MV-4-11 (cell line): ENCODE results near the gene MAPK1IP1L.
A peak's percentile ranks its signal among the peaks of the same experiment; 100 is the strongest.
"Not testable (repeated sequence)": the region's sequence is repeated elsewhere in the genome, so short reads cannot be mapped to it uniquely, and the experiment has no call there.

Experiments used
- DNase-seq: peaks from one replicate; lab custom pipeline; 2025; lab: John Stamatoyannopoulos, UW

MAPK1IP1L gene

DNA sequence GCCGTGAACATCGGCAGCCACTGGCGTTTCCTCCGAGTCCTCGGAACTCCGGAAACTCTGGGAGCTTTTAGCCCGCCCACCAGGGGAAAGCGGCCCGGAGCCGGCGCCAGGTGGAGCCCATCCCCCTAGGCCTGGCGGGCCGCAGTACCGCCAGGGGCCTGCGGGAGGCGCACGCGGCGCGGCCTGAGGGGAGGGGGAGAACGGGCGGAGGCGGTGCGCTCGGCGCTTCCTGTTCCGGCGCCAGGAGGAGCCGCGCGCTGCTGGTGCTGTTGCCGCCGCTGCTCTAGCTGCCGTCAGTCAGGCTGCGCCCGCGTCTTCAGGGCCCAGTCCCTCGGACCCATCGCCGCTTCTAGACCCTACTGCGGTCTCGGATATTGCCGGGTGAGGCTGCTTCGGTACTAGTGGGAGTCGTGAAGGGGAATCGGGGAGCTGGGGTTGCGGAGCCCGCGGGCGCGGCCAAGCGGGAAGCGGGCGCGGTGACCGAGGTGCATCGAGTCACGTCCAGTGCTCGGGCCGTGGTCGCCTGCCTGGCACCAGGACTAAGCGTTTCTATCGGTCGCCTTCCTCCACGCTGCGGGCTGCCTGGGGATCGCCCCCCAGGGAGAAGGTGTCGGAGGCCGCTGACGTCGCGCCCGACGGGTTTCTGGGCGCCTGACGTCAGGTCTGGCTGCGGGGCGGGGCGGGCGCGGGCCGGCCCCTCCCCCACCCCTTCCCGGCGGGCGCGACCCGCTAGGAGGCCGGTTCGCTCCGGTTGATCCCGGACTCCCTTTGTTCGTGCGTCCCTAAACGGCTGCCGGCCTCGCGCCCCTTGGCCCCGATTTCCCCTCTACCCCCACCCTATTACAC lies at the start of gene MAPK1IP1L:
TSS of gene MAPK1IP1L (plus strand) at position 225 of the 846 bp plus-strand sequence. CDS start 10,037 bp downstream, outside the sequence.
- DNase-seq, result peak; percentile 79

GRCh38 chr14:55005071-55005470 lies 46.4 kb upstream of the MAPK1IP1L start:
- DNase-seq, result no peak

DNA sequence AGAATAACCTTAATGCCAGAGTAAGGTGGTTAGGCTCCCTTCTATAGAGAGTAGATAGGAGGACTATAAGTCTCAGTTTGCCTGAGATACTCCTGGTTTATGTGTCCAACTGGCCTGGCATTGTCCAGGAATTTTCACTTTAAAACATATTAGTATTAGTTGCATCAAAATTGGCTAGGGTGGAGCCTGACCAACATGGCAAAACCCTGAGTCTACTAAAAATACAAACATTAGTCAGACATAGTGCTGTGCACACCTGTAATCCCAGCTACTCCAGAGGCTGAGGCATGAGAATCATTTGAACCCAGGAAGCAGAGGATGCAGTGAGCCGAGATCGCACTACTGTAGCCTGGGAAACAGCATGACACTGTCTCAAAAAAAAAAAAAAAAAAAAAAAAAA lies 36.4 kb upstream of the MAPK1IP1L start:
- DNase-seq, result no peak

DNA sequence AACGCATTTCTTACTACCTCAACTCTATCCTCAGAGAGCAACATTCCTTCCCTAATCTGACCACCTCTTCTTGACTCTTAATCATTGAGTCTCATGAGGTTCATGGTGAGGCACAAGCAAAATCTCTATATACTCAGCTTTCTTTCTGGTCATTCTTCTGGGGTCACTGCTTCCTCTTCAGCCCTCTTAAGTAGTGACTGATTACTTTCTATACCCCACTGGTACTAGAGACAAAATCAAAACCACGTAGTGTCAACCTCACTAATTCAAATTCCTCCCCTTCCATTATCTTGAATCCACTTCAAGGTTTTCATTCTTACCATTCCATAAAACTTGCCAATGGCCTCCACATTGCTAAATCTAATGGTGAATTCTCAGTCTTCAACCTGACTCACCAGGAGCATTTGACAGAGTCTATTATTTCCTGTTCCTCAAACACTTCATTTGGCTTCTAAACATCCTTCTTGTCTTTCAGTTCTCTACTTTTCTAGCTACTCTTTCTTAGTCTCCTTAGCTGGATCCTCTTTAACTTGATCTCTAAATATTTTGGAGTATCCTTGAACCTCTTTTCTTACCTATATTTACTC lies 31.4 kb upstream of the MAPK1IP1L start:
- DNase-seq, result peak; percentile 71

DNA sequence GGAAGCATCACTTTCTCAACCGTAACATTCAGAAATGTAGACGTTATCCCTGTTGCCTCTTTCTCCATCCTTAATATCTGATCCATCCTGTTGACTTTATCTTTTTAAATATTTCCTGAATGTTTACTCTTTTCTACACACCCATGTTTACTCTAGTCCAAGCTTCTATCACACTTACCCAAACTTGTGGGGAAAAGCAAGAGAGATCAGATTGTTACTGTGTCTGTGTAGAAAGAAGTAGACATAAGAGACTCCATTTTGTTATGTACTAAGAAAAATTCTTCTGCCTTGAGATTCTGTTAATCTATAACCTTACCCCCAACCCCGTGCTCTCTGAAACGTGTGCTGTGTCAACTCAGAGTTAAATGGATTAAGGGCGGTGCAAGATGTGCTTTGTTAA lies 27.1 kb upstream of the MAPK1IP1L start:
- not testable (repeated sequence) for DNase-seq

DNA sequence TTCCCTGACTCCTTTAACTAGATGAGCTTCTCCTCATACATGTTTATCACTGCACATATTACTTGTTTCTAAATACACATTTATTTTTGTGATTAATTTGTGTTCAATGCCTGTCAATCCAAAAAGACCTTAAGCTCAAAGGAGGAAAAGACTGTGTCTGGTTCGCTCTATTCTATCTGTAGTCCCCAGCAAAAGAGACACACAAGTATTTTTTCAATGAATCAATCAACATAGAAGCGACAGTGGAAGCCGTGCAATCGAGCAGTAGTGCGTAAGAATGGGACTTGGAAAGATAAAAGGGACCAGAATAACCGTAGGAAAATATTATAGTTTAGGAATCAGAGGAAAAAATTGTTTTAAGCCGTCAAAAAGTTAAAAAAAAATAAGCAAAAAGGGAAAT lies 25.5 kb upstream of the MAPK1IP1L start:
- DNase-seq, result no peak

DNA sequence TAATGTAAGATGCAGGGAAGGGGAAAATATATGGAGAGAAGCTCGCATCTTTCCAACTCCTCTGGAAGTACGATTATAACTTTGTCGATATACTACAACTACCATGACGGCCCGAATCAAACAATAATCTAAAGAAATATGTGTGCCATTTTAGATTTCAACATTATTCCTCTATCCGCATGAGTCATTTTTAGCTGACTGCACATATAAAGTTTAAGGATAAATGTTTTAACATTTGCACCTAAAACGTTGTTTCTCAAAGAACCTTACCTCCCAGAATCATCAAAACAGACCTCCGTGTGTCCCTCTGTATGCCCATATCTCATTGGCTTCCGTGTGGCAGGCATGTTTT lies 25.0 kb upstream of the MAPK1IP1L start:
- DNase-seq, result no peak

- peak; percentile 95 for DNase-seq
Observed at GRCh38 chr14:55026793-55027561, 24.5 kb upstream of the MAPK1IP1L start, which contains the start of the genes SOCS4 and WDHD1. Gene SOCS4 (plus strand): TSS chr14:55027236. CDS start chr14:55043042, 15,806 bp downstream. Gene WDHD1 (minus strand): TSS chr14:55027099. CDS start chr14:55026787, 312 bp downstream.

DNA sequence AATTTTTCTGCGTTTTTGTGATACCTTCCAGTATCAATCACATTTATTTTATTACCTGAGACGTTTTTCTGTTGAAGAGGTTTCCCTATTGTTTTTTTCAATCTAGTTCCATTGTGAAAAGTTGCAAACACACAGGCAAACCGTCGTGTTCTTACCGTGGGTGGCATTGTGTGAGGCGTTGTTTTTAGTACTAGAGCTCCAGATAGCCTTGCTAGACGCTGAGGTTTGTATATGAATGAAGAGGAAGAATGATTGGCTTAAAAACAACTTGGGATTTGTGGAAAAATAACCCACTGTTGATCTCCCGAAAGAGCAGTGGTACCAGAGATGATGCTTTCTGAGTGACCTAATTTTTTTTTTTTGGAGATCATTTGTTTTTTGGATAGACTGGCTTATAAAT lies 23.4 kb upstream of the MAPK1IP1L start:
- DNase-seq, result no peak

- no peak for DNase-seq
Observed at GRCh38 chr14:55028476-55028875, 23.0 kb upstream of the MAPK1IP1L start.

- DNase-seq, result no peak
Observed at GRCh38 chr14:55031190-55031589, 20.3 kb upstream of the MAPK1IP1L start.

DNA sequence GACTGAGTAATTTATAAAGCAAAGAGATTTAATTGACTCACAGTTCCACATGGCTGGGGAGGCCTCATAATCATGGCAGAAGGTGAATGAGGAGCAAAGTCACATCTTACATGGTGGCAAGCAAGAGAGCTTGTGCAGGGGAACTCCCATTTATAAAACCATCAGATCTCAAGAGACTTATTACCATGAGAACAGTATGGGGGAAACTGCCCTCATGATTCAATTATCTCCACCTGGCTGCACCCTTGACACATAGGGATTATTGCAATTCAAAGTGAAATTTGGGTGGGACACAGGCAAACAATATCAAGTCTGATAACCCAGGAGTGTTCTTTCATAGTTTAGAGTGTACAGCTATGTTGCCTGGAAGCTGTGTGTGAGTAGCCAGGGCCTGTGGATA lies 13.5 kb upstream of the MAPK1IP1L start:
- not testable (repeated sequence) for DNase-seq

GRCh38 chr14:55038708-55039107 lies 12.7 kb upstream of the MAPK1IP1L start:
- DNase-seq, result no peak

GRCh38 chr14:55043528-55043927 lies 7.9 kb upstream of the MAPK1IP1L start:
- no peak for DNase-seq

DNA sequence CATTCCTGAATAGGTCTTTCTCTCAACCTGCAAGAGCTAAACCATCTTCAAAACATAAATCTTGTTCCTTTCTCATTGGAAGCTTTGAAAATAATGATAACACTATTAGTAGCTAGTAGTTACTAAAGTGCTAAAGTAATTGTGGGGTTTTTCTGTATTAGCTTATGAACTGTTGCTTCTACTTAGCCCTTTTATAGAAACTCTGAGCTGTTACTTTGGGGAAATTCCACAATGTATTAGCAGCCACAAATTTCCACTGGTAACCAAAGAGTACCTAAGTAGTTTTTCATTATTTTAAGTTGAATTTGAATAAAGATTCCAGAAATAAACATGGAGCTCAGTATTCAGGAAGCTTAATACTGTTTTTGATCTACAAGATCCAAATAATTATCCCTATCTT lies 6.4 kb upstream of the MAPK1IP1L start:
- DNase-seq, result no peak

DNA sequence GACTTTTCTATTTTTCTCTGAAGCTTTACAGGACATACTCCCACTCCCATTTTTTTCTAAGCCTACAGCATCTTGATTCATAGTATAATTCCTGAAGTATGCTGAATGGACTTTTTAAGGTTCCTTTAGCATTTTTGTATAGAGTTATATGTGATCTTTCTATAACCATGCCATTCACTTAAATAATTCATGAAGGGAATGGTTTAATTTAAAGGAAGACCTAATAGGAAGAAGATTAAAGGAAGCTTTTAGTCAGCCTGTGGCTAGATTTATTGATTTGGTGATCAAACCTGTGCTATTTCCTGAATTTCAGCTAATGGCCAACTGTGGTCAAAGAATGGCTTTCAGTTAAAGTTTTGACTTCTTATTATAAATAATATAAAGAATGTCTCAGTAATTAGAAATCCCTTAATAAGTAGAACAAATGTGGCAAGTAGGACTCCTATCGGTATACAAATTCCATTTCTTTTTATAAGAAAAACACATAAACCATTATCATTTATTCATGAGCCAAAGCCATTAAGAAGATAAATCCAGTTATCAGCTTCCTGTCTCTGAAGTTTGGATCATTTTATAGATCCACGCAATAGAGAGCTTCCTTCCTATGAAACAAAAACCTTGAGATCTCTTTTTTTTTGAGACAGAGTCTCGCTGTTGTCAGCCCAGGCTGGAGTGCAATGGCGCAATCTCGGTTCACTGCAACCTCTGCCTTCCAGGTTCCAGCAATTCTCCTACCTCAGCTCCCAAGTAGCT lies 4.0 kb upstream of the MAPK1IP1L start:
- no peak for DNase-seq

DNA sequence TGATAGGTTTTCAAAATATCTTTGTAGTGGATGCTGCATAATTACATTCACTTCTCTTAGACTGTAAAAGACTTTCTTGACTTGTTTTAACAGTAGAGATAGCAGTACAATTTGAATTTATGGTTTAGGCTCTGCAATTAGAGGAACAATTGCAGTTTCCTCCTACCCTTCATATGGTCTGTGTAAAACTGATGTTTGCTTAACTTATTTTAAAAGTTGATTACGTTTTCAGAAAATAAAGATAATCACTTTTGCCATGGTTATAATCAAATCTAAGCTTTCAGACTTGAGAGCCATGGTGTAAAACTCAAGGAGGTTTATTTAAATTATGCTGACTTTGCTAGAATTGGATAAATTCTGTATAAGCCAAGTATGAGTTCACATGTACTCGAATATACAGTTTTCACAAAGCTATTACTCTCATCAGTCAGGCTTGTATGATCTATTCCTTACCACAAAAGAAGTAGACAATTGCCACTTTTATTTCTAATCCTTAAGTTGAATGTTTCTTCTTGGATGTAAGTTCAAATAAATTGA lies 2.5 kb upstream of the MAPK1IP1L start:
- DNase-seq, result no peak

- no peak for DNase-seq
Observed at GRCh38 chr14:55051165-55051422, 353 bp upstream of the MAPK1IP1L start.

GRCh38 chr14:55052269-55052930 lies 953 bp downstream of the MAPK1IP1L start:
- no peak for DNase-seq

- no peak for DNase-seq
Observed at GRCh38 chr14:55053018-55053417, 1.6 kb downstream of the MAPK1IP1L start.

DNA sequence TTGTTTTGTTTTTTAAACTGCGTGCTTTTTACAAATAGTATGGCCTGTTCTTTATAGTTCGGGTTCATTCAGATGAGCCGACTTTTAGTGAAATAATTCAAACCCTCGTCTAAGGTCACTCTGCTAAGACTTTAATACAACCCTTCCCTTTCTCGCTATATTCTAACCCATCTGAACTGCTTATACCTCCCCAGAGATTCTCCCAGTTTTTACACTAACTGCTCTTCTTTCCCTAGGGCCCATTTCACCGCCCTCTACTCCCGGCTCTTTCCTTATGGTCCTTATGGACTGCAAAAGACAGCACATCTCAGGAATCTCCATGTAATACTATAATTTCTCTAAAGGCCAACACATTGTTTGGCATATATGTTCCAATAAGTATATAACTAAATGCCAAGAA lies 2.1 kb downstream of the MAPK1IP1L start:
- DNase-seq, result no peak
